HepG2 (cell line): ENCODE data around the gene CACNA1I. TPM values are rescaled to one million over a fixed set of nuclear protein-coding genes. Genes with fewer than 3 reads are reported as not detected.

Experiments used
- ELF3 ChIP-seq: IDR thresholded peaks from 2 replicates; pipeline ENCODE4 v1.6.1; 2016; ENCODE audit warnings: missing genetic modification reagents, missing compliant biosample characterization
- GABPA ChIP-seq, 2 experiments: IDR thresholded peaks; 2 replicates each; pipeline ENCODE4 v1.6.1; 2011 to 2016; ENCODE audit warnings: low read depth in 2 of 2, low read length in 1 of 2, missing biosample characterization in 1 of 2, missing genetic modification characterization in 1 of 2
- HOXA5 ChIP-seq: sonication (generic); formaldehyde crosslinking; IDR thresholded peaks from 2 replicates; pipeline ENCODE4 v1.4.0; 2020; ENCODE audit warnings: missing genetic modification reagents
- IRF9 ChIP-seq: sonication (generic); formaldehyde crosslinking; IDR thresholded peaks from 2 replicates; pipeline ENCODE4 v1.8.0; 2022; ENCODE audit warnings: missing genetic modification reagents, mild to moderate bottlenecking, borderline replicate concordance
- KLF12 ChIP-seq: sonication (generic); formaldehyde crosslinking; IDR thresholded peaks from 2 replicates; pipeline ENCODE4 v1.4.0; 2020; ENCODE audit warnings: missing genetic modification reagents, borderline replicate concordance
- SAFB2 ChIP-seq: sonication (generic); formaldehyde crosslinking; IDR thresholded peaks from 2 replicates; pipeline ENCODE4 v1.5.1; 2020; ENCODE audit warnings: missing genetic modification reagents, low read depth, mild to moderate bottlenecking, borderline replicate concordance
- ZNF264 ChIP-seq: sonication (generic); formaldehyde crosslinking; IDR thresholded peaks from 2 replicates; pipeline ENCODE4 v1.4.0; 2020; ENCODE audit warnings: missing genetic modification reagents
- ZNF3 ChIP-seq: IDR thresholded peaks from 2 replicates; pipeline ENCODE4 v1.7.0; 2017; ENCODE audit warnings: inconsistent platforms
- ZNF605 ChIP-seq: sonication (generic); formaldehyde crosslinking; IDR thresholded peaks from 2 replicates; pipeline ENCODE4 v1.8.0; 2022; ENCODE audit warnings: mild to moderate bottlenecking, missing genetic modification reagents
- polyA plus RNA-seq, 8 experiments: library from polyadenylated mRNA; depleted of rRNA in 3 of 8; stranded (reverse) in 7 of 8; unstranded in 1 of 8; fragments of >200 nt; fragmentation: Illumina TruSeq in 4 of 8; extraction: Trizol in 4 of 8; gene quantifications; 2 replicates each; pipeline versions ENCODE4 v1.2.1 to v1.2.3, GENCODE V29; 2011 to 2016; ENCODE audit warnings: low read depth in 4 of 8, missing spikeins in 1 of 8, mixed read lengths in 1 of 8; ENCODE audit not compliant: insufficient read depth in 1 of 8
- total RNA-seq, 5 experiments: library from RNA; depleted of rRNA; stranded (reverse); fragments of >200 nt; fragmentation: Illumina TruSeq; extraction: Trizol; gene quantifications; 2 replicates each; pipeline ENCODE4 v1.2.3, GENCODE V29; 2016; ENCODE audit warnings: low read depth in 1 of 5
- TF ChIP-seq, protein P1 (sequence below): sonication (generic); formaldehyde crosslinking; IDR thresholded peaks from 2 replicates; pipeline ENCODE4 v1.4.0; 2020; ENCODE audit warnings: missing genetic modification reagents
- TF ChIP-seq, protein P2 (sequence below): IDR thresholded peaks from 2 replicates; pipeline ENCODE4 v1.6.1; 2012; ENCODE audit warnings: low read length, improper control_type of control experiment
- TF ChIP-seq, protein P3 (sequence below): IDR thresholded peaks from 2 replicates; pipeline ENCODE4 v1.6.1; 2016; ENCODE audit warnings: missing compliant biosample characterization, missing genetic modification reagents, borderline replicate concordance
- TF ChIP-seq, protein P4 (sequence below): sonication (generic); formaldehyde crosslinking; IDR thresholded peaks from 2 replicates; pipeline ENCODE4 v1.4.0; 2020; ENCODE audit warnings: missing genetic modification reagents

Gene CACNA1I
- total and polyA plus RNA-seq, 2 of the 13 experiments (the other 11 are each of a cell fraction or from before 2014, with no cell fraction given): not detected

DNA sequence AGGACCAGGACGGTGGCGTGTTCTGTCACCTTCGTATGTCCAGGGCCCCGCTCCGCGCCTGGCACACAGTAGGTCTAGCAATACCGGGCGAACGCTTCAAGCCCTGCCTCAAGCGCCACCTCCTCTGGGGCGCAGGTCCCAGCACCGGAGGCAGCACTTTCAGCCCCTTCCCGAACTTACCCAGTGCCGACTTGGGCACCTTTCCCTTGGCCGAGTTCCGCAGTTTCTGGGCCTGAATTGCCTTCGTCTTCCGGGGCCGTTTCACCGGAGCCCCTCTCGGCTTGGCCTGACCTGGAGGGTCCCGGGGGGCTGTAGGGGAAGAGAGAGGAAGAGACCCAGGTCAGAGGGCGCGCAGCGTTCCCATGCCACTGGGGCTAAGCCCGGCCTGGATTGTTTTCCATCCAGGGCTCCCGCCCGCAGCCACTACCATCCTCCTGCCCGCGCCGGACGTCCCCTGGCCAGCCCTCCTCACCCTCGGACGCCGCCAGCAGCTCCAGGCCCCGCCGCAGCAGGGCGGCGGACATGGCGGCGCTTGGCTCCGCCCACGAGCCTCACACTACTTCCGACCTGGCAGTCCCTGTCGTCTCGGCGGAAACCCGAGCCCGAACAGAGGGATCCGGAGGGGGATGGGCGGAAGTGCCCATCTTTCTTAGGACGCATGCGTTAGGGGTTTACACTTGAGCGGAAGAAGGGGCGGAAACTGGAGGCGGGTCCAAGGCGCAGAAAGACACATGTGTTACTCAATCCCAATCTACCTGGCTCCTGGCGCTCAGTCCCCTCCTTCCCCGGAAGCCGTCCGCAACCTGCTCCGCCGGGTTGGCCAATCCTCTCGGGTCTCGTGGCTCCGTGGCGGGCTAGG is 38.1 kb upstream of the CACNA1I start, which contains the start of gene RPS19BP1 (continued):
- TF ChIP-seq, protein P1, sequence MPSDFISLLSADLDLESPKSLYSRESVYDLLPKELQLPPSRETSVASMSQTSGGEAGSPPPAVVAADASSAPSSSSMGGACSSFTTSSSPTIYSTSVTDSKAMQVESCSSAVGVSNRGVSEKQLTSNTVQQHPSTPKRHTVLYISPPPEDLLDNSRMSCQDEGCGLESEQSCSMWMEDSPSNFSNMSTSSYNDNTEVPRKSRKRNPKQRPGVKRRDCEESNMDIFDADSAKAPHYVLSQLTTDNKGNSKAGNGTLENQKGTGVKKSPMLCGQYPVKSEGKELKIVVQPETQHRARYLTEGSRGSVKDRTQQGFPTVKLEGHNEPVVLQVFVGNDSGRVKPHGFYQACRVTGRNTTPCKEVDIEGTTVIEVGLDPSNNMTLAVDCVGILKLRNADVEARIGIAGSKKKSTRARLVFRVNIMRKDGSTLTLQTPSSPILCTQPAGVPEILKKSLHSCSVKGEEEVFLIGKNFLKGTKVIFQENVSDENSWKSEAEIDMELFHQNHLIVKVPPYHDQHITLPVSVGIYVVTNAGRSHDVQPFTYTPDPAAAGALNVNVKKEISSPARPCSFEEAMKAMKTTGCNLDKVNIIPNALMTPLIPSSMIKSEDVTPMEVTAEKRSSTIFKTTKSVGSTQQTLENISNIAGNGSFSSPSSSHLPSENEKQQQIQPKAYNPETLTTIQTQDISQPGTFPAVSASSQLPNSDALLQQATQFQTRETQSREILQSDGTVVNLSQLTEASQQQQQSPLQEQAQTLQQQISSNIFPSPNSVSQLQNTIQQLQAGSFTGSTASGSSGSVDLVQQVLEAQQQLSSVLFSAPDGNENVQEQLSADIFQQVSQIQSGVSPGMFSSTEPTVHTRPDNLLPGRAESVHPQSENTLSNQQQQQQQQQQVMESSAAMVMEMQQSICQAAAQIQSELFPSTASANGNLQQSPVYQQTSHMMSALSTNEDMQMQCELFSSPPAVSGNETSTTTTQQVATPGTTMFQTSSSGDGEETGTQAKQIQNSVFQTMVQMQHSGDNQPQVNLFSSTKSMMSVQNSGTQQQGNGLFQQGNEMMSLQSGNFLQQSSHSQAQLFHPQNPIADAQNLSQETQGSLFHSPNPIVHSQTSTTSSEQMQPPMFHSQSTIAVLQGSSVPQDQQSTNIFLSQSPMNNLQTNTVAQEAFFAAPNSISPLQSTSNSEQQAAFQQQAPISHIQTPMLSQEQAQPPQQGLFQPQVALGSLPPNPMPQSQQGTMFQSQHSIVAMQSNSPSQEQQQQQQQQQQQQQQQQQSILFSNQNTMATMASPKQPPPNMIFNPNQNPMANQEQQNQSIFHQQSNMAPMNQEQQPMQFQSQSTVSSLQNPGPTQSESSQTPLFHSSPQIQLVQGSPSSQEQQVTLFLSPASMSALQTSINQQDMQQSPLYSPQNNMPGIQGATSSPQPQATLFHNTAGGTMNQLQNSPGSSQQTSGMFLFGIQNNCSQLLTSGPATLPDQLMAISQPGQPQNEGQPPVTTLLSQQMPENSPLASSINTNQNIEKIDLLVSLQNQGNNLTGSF (CRISPR knock-in tag): 0 out of 2 replicates have a peak, but pooled peaks have one; percentile 73
- TF ChIP-seq ZNF605 (CRISPR knock-in tag) (0 out of 2 replicates have a peak, but pooled peaks have one; percentile 17), ZNF3 (CRISPR knock-in tag) (no peak), ZNF264 (CRISPR knock-in tag) (0 out of 2 replicates have a peak, but pooled peaks have one; percentile 56), SAFB2 (peak; percentile 93), KLF12 (peak; percentile 29; the same call in 1 of the 2 replicates), HOXA5 (CRISPR knock-in tag) (peak; percentile 77), GABPA (IDR thresholded peaks at IDR 0.05; ENCODE audit: low read depth, low read length) (peak; percentile 84), GABPA (CRISPR knock-in tag; IDR thresholded peaks at IDR 0.05; ENCODE audit: low read depth) (peak; percentile 96), ELF3 (CRISPR knock-in tag) (peak; percentile 78), IRF9 (CRISPR knock-in tag) (peak; percentile 47; the same call in 1 of the 2 replicates)
- TF ChIP-seq, protein P2, sequence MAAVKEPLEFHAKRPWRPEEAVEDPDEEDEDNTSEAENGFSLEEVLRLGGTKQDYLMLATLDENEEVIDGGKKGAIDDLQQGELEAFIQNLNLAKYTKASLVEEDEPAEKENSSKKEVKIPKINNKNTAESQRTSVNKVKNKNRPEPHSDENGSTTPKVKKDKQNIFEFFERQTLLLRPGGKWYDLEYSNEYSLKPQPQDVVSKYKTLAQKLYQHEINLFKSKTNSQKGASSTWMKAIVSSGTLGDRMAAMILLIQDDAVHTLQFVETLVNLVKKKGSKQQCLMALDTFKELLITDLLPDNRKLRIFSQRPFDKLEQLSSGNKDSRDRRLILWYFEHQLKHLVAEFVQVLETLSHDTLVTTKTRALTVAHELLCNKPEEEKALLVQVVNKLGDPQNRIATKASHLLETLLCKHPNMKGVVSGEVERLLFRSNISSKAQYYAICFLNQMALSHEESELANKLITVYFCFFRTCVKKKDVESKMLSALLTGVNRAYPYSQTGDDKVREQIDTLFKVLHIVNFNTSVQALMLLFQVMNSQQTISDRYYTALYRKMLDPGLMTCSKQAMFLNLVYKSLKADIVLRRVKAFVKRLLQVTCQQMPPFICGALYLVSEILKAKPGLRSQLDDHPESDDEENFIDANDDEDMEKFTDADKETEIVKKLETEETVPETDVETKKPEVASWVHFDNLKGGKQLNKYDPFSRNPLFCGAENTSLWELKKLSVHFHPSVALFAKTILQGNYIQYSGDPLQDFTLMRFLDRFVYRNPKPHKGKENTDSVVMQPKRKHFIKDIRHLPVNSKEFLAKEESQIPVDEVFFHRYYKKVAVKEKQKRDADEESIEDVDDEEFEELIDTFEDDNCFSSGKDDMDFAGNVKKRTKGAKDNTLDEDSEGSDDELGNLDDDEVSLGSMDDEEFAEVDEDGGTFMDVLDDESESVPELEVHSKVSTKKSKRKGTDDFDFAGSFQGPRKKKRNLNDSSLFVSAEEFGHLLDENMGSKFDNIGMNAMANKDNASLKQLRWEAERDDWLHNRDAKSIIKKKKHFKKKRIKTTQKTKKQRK: no peak
- TF ChIP-seq, protein P3, sequence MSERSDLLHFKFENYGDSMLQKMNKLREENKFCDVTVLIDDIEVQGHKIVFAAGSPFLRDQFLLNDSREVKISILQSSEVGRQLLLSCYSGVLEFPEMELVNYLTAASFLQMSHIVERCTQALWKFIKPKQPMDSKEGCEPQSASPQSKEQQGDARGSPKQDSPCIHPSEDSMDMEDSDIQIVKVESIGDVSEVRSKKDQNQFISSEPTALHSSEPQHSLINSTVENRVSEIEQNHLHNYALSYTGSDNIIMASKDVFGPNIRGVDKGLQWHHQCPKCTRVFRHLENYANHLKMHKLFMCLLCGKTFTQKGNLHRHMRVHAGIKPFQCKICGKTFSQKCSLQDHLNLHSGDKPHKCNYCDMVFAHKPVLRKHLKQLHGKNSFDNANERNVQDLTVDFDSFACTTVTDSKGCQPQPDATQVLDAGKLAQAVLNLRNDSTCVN (CRISPR knock-in tag): no peak
- TF ChIP-seq, protein P4, sequence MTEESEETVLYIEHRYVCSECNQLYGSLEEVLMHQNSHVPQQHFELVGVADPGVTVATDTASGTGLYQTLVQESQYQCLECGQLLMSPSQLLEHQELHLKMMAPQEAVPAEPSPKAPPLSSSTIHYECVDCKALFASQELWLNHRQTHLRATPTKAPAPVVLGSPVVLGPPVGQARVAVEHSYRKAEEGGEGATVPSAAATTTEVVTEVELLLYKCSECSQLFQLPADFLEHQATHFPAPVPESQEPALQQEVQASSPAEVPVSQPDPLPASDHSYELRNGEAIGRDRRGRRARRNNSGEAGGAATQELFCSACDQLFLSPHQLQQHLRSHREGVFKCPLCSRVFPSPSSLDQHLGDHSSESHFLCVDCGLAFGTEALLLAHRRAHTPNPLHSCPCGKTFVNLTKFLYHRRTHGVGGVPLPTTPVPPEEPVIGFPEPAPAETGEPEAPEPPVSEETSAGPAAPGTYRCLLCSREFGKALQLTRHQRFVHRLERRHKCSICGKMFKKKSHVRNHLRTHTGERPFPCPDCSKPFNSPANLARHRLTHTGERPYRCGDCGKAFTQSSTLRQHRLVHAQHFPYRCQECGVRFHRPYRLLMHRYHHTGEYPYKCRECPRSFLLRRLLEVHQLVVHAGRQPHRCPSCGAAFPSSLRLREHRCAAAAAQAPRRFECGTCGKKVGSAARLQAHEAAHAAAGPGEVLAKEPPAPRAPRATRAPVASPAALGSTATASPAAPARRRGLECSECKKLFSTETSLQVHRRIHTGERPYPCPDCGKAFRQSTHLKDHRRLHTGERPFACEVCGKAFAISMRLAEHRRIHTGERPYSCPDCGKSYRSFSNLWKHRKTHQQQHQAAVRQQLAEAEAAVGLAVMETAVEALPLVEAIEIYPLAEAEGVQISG: peak; percentile 89
